Upper lobe of left lung (tissue), 6 donors: ENCODE measurements around the gene NACC1. TPM values are rescaled to one million over a fixed set of nuclear protein-coding genes. Genes with fewer than 3 reads are reported as not detected.

ENCODE experiments used
- ATAC-seq, 2 donors: fragments of 200-7000 bp; cut with Tn5 transposase; one replicate each; pipeline ENCODE4 v1.9.1; 2022; ENCODE audit warnings: mild to moderate bottlenecking in 2 of 2, moderate library complexity in 2 of 2; ENCODE audit not compliant: low FRiP score in 2 of 2
- DNase-seq, 2 donors: peaks; one replicate each; pipeline ENCODE4 v3.0.0-alpha.2; 2019 to 2020
- H3K27ac ChIP-seq, 4 donors: fragments of 200-600 bp; sonication (generic); one replicate each; pipeline ENCODE4 v1.5.1; 2016 to 2019
- H3K27me3 ChIP-seq, 4 donors: fragments of 200-600 bp; sonication (generic); one replicate each; pipeline ENCODE4 v1.5.1; 2017 to 2019
- H3K36me3 ChIP-seq, 4 donors: fragments of 200-600 bp; sonication (generic); one replicate each; pipeline ENCODE4 v1.5.1; 2016 to 2019
- H3K4me1 ChIP-seq, 4 donors: fragments of 200-600 bp; sonication (generic); one replicate each; pipeline ENCODE4 v1.5.1; 2018 to 2019
- H3K4me3 ChIP-seq, 4 donors: fragments of 200-600 bp; sonication (generic); one replicate each; pipeline ENCODE4 v1.5.1; 2017 to 2019; ENCODE audit warnings: mild to moderate bottlenecking in 2 of 4, moderate library complexity in 1 of 4
- H3K9me3 ChIP-seq, 4 donors: fragments of 200-600 bp; sonication (generic); one replicate each; pipeline ENCODE4 v1.5.1; 2018 to 2019
- EP300 ChIP-seq, 4 donors: sonication (generic); formaldehyde crosslinking; IDR thresholded peaks; one replicate each; pipeline ENCODE4 v1.5.1; 2017; ENCODE audit warnings: antibody characterized with exemption in 4 of 4, control low read depth in 2 of 4
- POLR2A ChIP-seq, 4 donors: fragments of 450-650 bp; IDR thresholded peaks; one replicate each; pipeline ENCODE4 v1.5.1; 2016 to 2017; ENCODE audit warnings: antibody characterized with exemption in 4 of 4, mild to moderate bottlenecking in 2 of 4
- POLR2AphosphoS5 ChIP-seq, 2 donors: sonication (generic); formaldehyde crosslinking; IDR thresholded peaks; one replicate each; pipeline ENCODE4 v1.5.1; 2017; ENCODE audit warnings: antibody characterized with exemption in 2 of 2
- WGBS, 2 donors: methylation state at CpG; one replicate each; pipeline ENCODE4 v1.1.5; 2017 to 2018; 5-methylcytosine and 5-hydroxymethylcytosine counted together
- total RNA-seq, 6 donors: library from RNA; depleted of rRNA in 4 of 6; stranded (reverse); fragments of >200 nt in 4 of 6; gene quantifications; one replicate each; pipeline versions ENCODE4 v1.1.0 to v1.2.1, GENCODE V29; 2016 to 2021
- TF ChIP-seq, protein P1 (sequence below), 6 experiments: fragments of 450-650 bp in 4 of 6; fragments of 200-600 bp in 2 of 6; sonication (generic) in 2 of 6; IDR thresholded peaks; one replicate each; pipeline ENCODE4 v1.5.1; 2016 to 2019; ENCODE audit warnings: antibody characterized with exemption in 6 of 6
- donor health status: DM: no; HTN: no; CAD: no; lungs with moderate emphysema.
- donor health status: DM: no; HTN: yes; CAD: no; lungs with severe emphysema.

NACC1 gene
- total RNA-seq, 6 donors from 2014 or later: 22.0 to 96.1 (median 55.7) TPM

DNA sequence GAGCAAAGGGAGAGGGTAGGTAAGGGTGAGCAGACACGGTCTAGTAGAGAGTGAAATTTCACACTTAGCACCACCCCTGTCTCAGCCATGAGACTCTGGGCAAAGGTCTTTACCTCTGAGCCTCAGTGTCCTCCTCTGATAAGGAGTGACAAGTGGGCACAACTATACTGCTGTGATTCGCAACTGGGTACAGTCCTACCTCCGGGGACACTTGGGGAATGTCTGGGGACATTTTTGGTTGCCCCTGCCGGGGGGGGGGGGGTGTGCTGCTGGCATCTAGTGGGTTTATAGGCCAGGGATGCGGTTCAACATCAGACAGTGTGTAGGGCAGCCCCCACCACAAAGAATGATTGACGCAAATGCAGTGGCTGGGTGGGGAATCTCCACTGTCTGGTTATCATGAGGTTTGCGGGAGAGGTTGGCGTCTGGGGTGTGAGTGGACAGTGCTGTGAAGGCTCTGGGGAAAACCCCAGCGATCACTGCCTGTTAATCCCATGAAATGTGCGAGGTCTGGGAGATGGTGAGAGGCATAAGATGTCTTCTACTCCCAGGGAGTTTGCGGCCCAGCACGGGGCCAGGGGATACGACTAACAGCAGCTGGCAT, 4.3 kb downstream of the NACC1 start:
- Histone ChIP-seq H3K4me3 (no peak overlapping the region), H3K36me3 (peaks cover 0 to 21% (median 5%) of the 10 kb centered on the region in 4 donors), H3K27ac (no peak overlapping the region), H3K4me1 (peaks cover 23 to 36% (median 24%) of the 10 kb centered on the region in 4 donors), H3K9me3 (no peaks in the 10 kb centered on the region), H3K27me3 (no peaks in the 10 kb centered on the region)
- 86 to 89% methylated on average over 12 to 13 of the region's 13 CpGs for WGBS, 2 donors
- TF ChIP-seq POLR2A (IDR thresholded peaks at IDR 0.05) (no peak), EP300 (IDR thresholded peaks at IDR 0.05) (no peak), POLR2AphosphoS5 (IDR thresholded peaks at IDR 0.05) (no peak)
- TF ChIP-seq, protein P1, sequence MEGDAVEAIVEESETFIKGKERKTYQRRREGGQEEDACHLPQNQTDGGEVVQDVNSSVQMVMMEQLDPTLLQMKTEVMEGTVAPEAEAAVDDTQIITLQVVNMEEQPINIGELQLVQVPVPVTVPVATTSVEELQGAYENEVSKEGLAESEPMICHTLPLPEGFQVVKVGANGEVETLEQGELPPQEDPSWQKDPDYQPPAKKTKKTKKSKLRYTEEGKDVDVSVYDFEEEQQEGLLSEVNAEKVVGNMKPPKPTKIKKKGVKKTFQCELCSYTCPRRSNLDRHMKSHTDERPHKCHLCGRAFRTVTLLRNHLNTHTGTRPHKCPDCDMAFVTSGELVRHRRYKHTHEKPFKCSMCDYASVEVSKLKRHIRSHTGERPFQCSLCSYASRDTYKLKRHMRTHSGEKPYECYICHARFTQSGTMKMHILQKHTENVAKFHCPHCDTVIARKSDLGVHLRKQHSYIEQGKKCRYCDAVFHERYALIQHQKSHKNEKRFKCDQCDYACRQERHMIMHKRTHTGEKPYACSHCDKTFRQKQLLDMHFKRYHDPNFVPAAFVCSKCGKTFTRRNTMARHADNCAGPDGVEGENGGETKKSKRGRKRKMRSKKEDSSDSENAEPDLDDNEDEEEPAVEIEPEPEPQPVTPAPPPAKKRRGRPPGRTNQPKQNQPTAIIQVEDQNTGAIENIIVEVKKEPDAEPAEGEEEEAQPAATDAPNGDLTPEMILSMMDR (IDR thresholded peaks at IDR 0.05): no peak
- ATAC-seq (no peak), DNase-seq (no peak)

DNA sequence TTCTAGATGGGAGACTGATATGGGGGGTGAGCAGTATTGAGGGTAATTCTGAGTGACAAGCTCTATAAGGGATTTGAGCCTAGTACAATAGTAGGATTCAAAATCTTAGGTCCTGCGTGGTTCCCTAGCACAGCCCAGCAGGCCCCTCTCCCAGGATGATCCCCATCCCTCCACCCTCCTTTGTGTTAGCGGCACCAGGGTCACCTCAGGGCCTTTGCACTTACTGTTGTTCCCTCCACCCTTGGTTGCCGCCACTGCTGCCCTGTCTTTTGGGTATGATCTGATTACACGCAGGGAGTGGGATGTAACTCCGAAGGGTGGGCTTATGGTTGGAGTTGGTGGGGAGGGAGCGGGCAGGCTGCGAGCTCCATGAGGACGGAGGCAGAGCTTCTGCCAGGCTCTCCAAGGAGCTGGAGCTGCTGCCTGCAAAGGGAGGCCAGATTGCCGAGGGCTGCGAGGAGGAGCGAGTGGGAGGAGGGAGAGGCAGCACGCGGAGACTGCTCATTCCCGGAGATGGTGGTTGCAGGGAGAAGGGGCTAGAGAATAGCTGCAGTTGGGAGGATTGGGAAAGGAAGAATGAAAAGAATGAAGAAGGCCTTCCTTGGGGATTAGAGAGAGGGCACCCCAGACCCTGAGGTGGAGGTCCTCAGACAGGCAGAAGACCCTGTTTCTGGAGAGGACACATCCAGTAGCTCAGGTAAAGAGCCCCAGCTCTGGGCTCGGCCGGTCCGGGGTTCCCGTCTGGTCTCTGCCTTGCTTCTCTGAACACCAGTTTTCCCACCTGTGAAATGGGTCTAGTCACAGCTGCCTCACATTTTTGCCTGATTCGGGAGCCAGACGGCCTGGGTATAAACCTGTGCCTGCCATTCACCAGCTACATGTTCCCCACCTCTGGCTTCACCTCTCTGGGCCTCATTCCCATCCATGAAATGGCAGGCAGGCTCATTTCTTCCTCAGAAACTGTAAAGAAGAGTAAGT, 5.2 kb downstream of the NACC1 start:
- H3K9me3 ChIP-seq: no peaks in the 10 kb centered on the region
- ATAC-seq (no peak), DNase-seq (no peak)
- TF ChIP-seq POLR2AphosphoS5 (IDR thresholded peaks at IDR 0.05) (no peak), EP300 (IDR thresholded peaks at IDR 0.05) (no peak), POLR2A (IDR thresholded peaks at IDR 0.05) (no peak)
- TF ChIP-seq, protein P1 (IDR thresholded peaks at IDR 0.05): no peak
- H3K27ac ChIP-seq: no peak overlapping the region
- WGBS, 2 donors: 93 to 96% methylated on average over 20 of the region's 20 CpGs
- H3K4me3 ChIP-seq: no peak overlapping the region
- H3K36me3 ChIP-seq: peaks cover 0 to 21% (median 5%) of the 10 kb centered on the region in 4 donors
- no peaks in the 10 kb centered on the region for H3K27me3 ChIP-seq
- peaks cover 19 to 37% (median 22%) of the 10 kb centered on the region in 4 donors for H3K4me1 ChIP-seq

DNA sequence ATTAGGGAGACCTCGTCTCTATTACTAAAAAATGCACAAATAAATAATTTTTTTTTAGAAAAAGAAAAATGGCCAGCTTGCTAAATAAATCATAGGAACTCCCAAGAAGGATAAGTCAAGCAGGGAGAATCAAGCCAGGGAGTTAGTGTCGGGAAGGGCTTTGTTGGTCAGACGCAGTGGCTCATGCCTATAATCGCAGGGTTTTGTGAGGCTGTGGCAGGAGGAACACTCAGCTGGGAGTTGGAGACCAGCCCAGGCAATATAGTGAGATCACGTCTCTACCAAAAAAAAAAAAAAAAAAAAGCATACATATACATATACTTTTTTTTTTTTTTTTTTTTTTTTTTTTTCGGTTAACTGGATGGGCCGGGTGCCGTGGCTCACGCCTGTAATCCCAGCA, 9.0 kb downstream of the NACC1 start:
- 91 to 96% methylated on average over 9 of the region's 9 CpGs for WGBS, 2 donors
- TF ChIP-seq POLR2AphosphoS5 (IDR thresholded peaks at IDR 0.05) (no peak), EP300 (IDR thresholded peaks at IDR 0.05) (no peak), POLR2A (IDR thresholded peaks at IDR 0.05) (no peak)
- TF ChIP-seq, protein P1 (IDR thresholded peaks at IDR 0.05): no peak
- no peaks in the 10 kb centered on the region for H3K27me3 ChIP-seq
- DNase-seq: no peak
- ATAC-seq: no peak
- no peak overlapping the region for H3K4me3 ChIP-seq
- no peak overlapping the region for H3K27ac ChIP-seq
- peaks cover 0 to 15% (median 5%) of the 10 kb centered on the region in 4 donors for H3K4me1 ChIP-seq
- H3K9me3 ChIP-seq: no peaks in the 10 kb centered on the region
- peaks cover 0 to 14% (median 5%) of the 10 kb centered on the region in 4 donors for H3K36me3 ChIP-seq

DNA sequence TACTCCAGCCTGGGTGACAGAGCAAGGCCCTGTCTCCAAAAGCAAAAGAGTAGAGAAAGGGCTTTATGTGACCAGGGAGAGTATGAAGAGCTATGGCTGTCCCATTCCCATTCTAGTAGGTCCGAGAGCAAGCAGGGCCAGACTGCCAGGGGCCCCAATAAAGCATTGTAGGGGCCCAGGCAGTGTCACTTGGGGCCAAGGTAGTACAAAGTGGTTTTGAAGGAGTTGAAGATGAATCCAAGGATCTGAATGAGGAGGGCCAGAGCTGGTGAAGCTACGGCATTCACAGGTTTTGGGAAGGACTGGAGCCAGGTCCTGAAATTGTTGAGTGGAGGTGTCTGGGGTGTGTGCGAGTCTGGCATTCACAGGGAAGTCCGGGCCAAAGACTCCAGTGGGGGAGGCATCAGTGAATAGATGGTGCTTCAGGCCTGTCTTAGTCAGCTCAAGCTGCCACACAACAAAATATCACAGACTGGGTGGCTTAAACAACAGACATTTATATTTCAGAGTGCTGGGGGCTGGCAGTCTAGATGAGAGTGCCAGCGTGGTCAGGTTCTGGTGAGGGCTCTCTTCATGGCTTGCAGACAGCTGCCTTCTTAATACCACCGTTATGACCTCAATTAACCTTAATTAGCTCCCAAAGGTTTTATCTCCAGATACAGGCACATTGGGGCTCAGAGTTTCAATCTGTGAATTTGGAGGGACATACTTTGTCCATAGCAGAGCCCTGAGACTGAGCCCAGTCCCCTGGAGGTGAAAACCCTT, 9.9 kb downstream of the NACC1 start:
- no peaks in the 10 kb centered on the region for H3K27me3 ChIP-seq
- TF ChIP-seq, protein P1 (IDR thresholded peaks at IDR 0.05): no peak
- TF ChIP-seq POLR2AphosphoS5 (IDR thresholded peaks at IDR 0.05) (no peak), EP300 (IDR thresholded peaks at IDR 0.05) (no peak), POLR2A (IDR thresholded peaks at IDR 0.05) (no peak)
- 93 to 95% methylated on average over 5 to 6 of the region's 6 CpGs for WGBS, 2 donors
- H3K4me1 ChIP-seq: peaks cover 3 to 22% (median 7%) of the 10 kb centered on the region in 4 donors
- DNase-seq (no peak), ATAC-seq (no peak)
- H3K4me3 ChIP-seq: no peak overlapping the region
- peaks cover 0 to 14% (median 5%) of the 10 kb centered on the region in 4 donors for H3K36me3 ChIP-seq
- H3K27ac ChIP-seq: no peak overlapping the region
- H3K9me3 ChIP-seq: no peaks in the 10 kb centered on the region
